BE2C (cell line): ENCODE results near the gene TRIP10.

Experiments
- DNase-seq: peaks from one replicate; pipeline ENCODE4 v3.0.0-alpha.2; 2020
- H3K27me3 ChIP-seq: fragments of 250-450 bp; sonication (Bioruptor Pico); 2 replicates; pipeline ENCODE4 v1.5.1; 2020; ENCODE audit warnings: mild to moderate bottlenecking
- H3K36me3 ChIP-seq: fragments of 250-450 bp; sonication (Bioruptor Pico); 2 replicates; pipeline ENCODE4 v1.5.1; 2020; ENCODE audit warnings: mild to moderate bottlenecking
- H3K4me1 ChIP-seq: fragments of 250-450 bp; sonication (Bioruptor Pico); 2 replicates; pipeline ENCODE4 v1.5.1; 2020
- H3K4me3 ChIP-seq: 2 replicates; pipeline ENCODE4 v1.5.1; 2011; ENCODE audit warnings: low read depth, low read length
- H3K9me3 ChIP-seq: fragments of 250-450 bp; sonication (Bioruptor Pico); 2 replicates; pipeline ENCODE4 v1.5.1; 2020
- TF ChIP-seq, protein P1 (sequence below): IDR thresholded peaks from 2 replicates; pipeline ENCODE4 v1.5.1; 2012; ENCODE audit warnings: mild to moderate bottlenecking, low read depth, low read length

TRIP10 gene

DNA sequence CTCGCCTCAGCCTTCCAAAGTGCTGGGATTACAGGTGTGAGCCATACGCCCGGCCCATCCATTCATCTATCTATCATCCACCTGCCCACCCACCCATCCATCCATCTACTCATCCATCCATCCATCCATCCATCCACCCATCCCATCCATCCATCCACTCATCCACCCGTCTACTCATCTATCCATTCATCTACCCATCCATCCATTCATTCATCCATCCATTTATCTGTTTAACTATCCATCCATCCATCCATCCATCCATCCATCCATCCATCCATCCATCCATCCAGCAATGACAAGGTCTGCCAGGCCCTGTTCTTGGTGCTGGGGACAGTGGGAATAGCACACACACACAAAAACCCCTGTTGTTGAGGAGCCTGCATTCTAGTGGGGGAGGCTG, 37.5 kb downstream of the TRIP10 start:
- no peaks in the 10 kb centered on the region for H3K36me3 ChIP-seq
- TF ChIP-seq, protein P1, sequence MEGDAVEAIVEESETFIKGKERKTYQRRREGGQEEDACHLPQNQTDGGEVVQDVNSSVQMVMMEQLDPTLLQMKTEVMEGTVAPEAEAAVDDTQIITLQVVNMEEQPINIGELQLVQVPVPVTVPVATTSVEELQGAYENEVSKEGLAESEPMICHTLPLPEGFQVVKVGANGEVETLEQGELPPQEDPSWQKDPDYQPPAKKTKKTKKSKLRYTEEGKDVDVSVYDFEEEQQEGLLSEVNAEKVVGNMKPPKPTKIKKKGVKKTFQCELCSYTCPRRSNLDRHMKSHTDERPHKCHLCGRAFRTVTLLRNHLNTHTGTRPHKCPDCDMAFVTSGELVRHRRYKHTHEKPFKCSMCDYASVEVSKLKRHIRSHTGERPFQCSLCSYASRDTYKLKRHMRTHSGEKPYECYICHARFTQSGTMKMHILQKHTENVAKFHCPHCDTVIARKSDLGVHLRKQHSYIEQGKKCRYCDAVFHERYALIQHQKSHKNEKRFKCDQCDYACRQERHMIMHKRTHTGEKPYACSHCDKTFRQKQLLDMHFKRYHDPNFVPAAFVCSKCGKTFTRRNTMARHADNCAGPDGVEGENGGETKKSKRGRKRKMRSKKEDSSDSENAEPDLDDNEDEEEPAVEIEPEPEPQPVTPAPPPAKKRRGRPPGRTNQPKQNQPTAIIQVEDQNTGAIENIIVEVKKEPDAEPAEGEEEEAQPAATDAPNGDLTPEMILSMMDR = no peak
- no peak for DNase-seq
- H3K27me3 ChIP-seq = no peaks in the 10 kb centered on the region
- no peaks in the 10 kb centered on the region for H3K4me1 ChIP-seq
- no peak overlapping the region for H3K4me3 ChIP-seq
- no peaks in the 10 kb centered on the region for H3K9me3 ChIP-seq

DNA sequence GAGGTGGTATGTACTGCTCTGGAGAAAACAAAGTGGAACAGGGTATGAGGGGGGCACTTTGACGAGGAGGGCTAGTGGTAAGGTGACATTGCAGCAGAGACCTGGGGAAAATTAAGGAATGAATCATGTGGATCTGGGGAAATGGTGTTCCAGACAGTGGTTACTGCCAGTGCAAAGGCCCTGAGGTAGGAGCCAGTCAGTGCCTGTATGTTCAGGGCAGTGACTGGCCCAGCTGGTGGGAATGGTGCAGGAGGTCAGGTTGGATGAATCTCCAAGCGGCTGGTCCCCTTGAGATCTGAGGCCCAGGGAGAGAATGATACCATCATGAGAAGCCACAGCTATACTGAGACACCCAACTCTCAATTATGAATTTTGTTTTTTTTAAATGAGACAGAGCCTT, 38.0 kb downstream of the TRIP10 start:
- Histone ChIP-seq H3K9me3 (no peaks in the 10 kb centered on the region), H3K4me3 (no peak overlapping the region), H3K4me1 (no peaks in the 10 kb centered on the region), H3K27me3 (no peaks in the 10 kb centered on the region), H3K36me3 (no peaks in the 10 kb centered on the region)
- TF ChIP-seq, protein P1 = no peak
- no peak for DNase-seq

DNA sequence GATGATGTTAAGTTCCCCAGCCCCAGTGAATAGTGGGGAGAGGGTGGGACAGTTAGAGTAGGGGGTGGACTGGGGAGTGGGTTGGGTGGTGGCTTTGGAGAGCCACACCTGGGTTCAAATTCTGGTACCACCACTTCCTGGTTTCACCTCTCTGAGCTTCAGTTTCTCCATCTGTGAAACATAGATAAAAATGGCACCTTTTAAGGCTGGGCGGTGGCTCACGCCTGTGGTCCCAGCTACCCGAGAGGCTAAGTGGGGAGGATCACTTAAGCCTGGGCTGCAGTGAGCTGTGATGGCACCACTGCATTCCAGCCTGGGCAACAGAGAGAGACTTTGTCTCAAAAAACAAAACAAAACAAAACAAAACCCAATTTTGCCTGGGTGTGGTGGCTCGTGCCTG, 38.9 kb downstream of the TRIP10 start:
- Histone ChIP-seq H3K4me3 (no peak overlapping the region), H3K27me3 (no peaks in the 10 kb centered on the region), H3K36me3 (no peaks in the 10 kb centered on the region), H3K4me1 (no peaks in the 10 kb centered on the region), H3K9me3 (no peaks in the 10 kb centered on the region)
- DNase-seq = no peak
- TF ChIP-seq, protein P1 = no peak

DNA sequence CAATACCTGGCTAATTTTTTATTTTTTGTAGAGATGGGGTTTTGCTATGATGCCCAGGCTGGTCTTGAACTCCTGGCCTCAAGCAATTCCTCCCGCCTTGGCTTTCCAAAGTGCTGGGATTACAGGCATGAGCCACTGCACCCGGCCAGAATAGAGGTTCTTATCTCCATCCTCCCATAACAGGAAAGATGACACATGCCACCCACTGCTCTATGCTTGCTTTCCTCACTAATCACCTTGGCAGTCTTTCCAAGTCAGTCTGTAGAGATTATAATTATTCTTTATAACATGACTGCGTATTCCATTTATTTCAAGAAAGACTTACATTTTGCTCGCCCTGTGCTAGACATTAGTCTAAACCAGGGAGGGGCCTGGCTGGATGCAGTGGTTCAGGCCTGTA, 39.7 kb downstream of the TRIP10 start:
- DNase-seq = no peak
- TF ChIP-seq, protein P1 = no peak
- Histone ChIP-seq H3K27me3 (no peaks in the 10 kb centered on the region), H3K36me3 (no peaks in the 10 kb centered on the region), H3K4me1 (no peaks in the 10 kb centered on the region), H3K9me3 (no peaks in the 10 kb centered on the region), H3K4me3 (no peak overlapping the region)

DNA sequence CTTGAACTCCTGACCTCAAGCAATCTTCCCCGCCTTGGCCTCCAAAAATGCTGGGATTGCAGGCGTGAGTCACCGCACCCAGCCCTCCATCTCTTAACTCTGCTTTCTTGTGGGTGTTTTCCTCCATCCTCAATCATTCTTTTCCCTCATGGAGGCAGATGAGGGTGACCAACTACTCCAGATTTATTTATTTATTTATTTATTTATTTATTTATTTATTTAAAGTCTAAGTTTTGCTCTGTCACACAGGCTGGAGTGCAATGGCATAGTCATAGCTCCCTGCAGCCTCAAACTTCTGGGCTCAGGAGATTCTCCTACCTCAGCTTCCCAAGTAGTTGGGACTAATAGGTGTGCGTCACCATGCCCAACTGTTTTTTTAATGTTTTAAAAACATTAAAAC, 47.9 kb downstream of the TRIP10 start:
- H3K36me3 ChIP-seq = no peaks in the 10 kb centered on the region
- no peaks in the 10 kb centered on the region for H3K27me3 ChIP-seq
- H3K4me1 ChIP-seq = no peaks in the 10 kb centered on the region
- DNase-seq = no peak
- no peaks in the 10 kb centered on the region for H3K9me3 ChIP-seq
- TF ChIP-seq, protein P1 = no peak
- no peak overlapping the region for H3K4me3 ChIP-seq

DNA sequence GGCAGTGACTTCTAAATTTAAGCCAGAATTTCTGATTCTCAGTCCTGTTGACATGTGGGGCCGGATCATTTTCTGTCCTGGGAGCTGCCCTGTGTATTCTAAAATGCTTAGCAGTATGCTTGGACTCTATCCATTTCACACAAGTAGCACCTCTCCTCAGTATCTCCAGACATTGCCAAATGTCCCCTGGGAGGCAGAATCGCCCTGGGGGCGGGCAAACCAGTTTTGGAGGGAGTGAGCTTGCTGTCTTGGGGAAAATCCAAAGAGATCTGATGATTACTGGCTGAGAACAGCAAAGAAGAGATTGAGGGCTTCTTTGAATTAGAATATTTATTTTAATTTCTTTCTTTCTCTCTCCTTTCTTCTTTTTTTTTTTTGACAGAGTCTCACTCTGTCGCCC, 49.4 kb downstream of the TRIP10 start:
- no peaks in the 10 kb centered on the region for H3K36me3 ChIP-seq
- no peaks in the 10 kb centered on the region for H3K27me3 ChIP-seq
- H3K4me1 ChIP-seq = no peaks in the 10 kb centered on the region
- no peak for DNase-seq
- TF ChIP-seq, protein P1 = no peak
- H3K9me3 ChIP-seq = no peaks in the 10 kb centered on the region
- H3K4me3 ChIP-seq = no peak overlapping the region
